ENCODE data around the gene TMEM190. TPM values are rescaled to one million over a fixed set of nuclear protein-coding genes. Genes with fewer than 3 reads are reported as not detected.
"Not testable (repeated sequence)": the region's sequence is repeated elsewhere in the genome, so short reads cannot be mapped to it uniquely, and the experiment has no call there.

TMEM190 gene
- total and polyA plus RNA-seq, 9 of the 15 experiments (the other 6 are each of a cell fraction or from before 2014, with no cell fraction given), result not detected

DNA sequence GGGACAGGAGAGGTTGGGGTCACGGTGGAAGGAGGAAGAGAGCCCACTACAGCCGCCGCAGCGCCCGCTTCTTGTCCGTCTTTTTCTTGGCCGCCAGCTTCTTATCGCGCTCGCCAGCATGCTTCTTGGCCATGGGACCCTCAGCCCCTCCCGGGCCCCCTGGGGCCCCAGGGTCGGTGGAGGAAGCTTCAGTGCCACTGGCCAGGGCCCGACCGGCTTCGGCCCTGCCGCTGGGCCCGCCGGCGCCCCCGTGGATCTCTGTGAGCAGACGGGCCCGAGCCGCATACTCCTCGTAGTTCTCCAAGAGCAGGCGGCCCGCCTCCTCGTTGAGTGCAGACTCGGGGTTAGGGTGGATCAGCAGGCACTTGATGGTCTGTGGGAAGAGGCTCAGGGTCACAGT is 24.8 kb downstream of the TMEM190 start:
- H3K4me2 ChIP-seq (ENCODE audit: insufficient read depth, low read length); H3K27ac ChIP-seq (ENCODE audit: extremely low read depth, low read depth, low read length); H3K9ac ChIP-seq (ENCODE audit: insufficient read depth in 1 of 2, low read depth in 2 of 2, low read length in 2 of 2); in situ Hi-C loops (cut with MboI); H3K27me3 ChIP-seq (ENCODE audit: control insufficient read depth in 2 of 2, insufficient read depth in 2 of 2, low read length in 2 of 2); CTCF ChIA-PET (ENCODE audit: low intra/inter-chr PET ratio); BruUV-seq (replicated peaks); H3K4me3 ChIP-seq; ATAC-seq; intact Hi-C loops (cut with micrococcal nuclease); H3K9me1 ChIP-seq (ENCODE audit: control insufficient read depth, insufficient read depth, low read length); H3K9me3 ChIP-seq (replicated peaks; ENCODE audit: control insufficient read depth, insufficient read depth, low read depth, low read length); FAIRE-seq; DNase-seq (ENCODE audit: extremely low read depth in 1 of 4, low spot score in 3 of 4); H2AFZ ChIP-seq (ENCODE audit: low read depth, low read length): not testable (repeated sequence)
- WGBS (ENCODE audit: insufficient coverage, low coverage, missing lambda C conversion rate), result 75% methylated on average over 2 of the region's 28 CpGs
- Histone ChIP-seq H4K20me1 (replicated peaks; ENCODE audit: control insufficient read depth, insufficient read depth, low read length) (peaks cover 38% of the 10 kb centered on the region), H3K36me3 (ENCODE audit: control insufficient read depth, insufficient read depth, low read length) (peaks cover 55% of the 10 kb centered on the region), H3K4me1 (replicated peaks in 1 of 2; ENCODE audit: control insufficient read depth in 2 of 2, insufficient read depth in 2 of 2, low read length in 2 of 2) (peaks cover 11 to 30% of the 10 kb centered on the region in 2 experiments; a peak in 4 of 5 replicates), H3K79me2 (ENCODE audit: control insufficient read depth, insufficient read depth, low read length) (peaks cover 36% of the 10 kb centered on the region)
- POLR2A ChIA-PET, result interaction anchor here (2.0 to 6.6 kb wide), 3 partner anchors 13 to 108 kb away, joined by 8 to 195 read pairs (median 97); partner anchors contain the start of genes RPL28 and TMEM238
- TF ChIP-seq POLR2G (IDR thresholded peaks at IDR 0.05; ENCODE audit: low read depth, low read length) (peak; percentile 70), RBM22 (IDR thresholded peaks at IDR 0.05; ENCODE audit: low read depth, low read length, poor library complexity, severe bottlenecking) (peak; percentile 56), RBFOX2 (IDR thresholded peaks at IDR 0.05; ENCODE audit: low read depth, low read length) (peak; percentile 71)

DNA sequence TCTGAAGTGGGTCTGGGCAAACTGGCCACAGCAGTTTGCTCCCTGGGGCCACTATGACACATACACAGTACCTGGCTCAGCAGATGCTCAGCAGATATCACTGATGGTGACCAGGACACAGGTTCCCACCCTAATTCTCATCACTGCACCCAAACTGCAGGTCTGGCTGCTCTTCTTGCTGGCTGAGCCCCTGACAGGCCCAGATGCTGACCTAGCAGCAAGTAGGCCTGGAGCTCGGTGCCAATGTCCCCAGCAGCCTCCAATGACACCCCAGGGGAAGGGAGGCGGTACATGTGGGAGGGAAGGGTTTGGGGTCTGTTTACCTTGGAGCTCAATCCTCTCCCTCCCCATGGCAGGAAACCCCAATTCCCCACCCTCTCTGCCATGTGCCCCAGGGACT is 25.9 kb downstream of the TMEM190 start:
- Histone ChIP-seq H3K27ac (ENCODE audit: extremely low read depth, low read depth, low read length) (no peak overlapping the region), H3K4me1 (replicated peaks in 1 of 2; ENCODE audit: control insufficient read depth in 2 of 2, insufficient read depth in 2 of 2, low read length in 2 of 2) (peaks cover 12 to 39% of the 10 kb centered on the region in 2 experiments; a peak in 4 of 5 replicates), H2AFZ (ENCODE audit: low read depth, low read length) (no peak overlapping the region), H3K4me3 (no peak overlapping the region), H3K9ac (ENCODE audit: insufficient read depth in 1 of 2, low read depth in 2 of 2, low read length in 2 of 2) (peak overlapping the region in 1 of 2 experiments; percentile 81; a peak in 2 of 4 replicates), H3K9me1 (ENCODE audit: control insufficient read depth, insufficient read depth, low read length) (peaks cover 6% of the 10 kb centered on the region), H3K79me2 (ENCODE audit: control insufficient read depth, insufficient read depth, low read length) (peaks cover 47% of the 10 kb centered on the region), H3K27me3 (ENCODE audit: control insufficient read depth in 2 of 2, insufficient read depth in 2 of 2, low read length in 2 of 2) (no peaks in the 10 kb centered on the region), H4K20me1 (replicated peaks; ENCODE audit: control insufficient read depth, insufficient read depth, low read length) (peaks cover 44% of the 10 kb centered on the region), H3K9me3 (replicated peaks; ENCODE audit: control insufficient read depth, insufficient read depth, low read depth, low read length) (no peaks in the 10 kb centered on the region), H3K4me2 (ENCODE audit: insufficient read depth, low read length) (no peak overlapping the region), H3K36me3 (ENCODE audit: control insufficient read depth, insufficient read depth, low read length) (peaks cover 61% of the 10 kb centered on the region)
- ATAC-seq (no peak), DNase-seq (ENCODE audit: extremely low read depth in 1 of 4, low spot score in 3 of 4) (no peak), FAIRE-seq (no peak)
- in situ Hi-C loops (cut with MboI), result no loop called here
- intact Hi-C loops (cut with micrococcal nuclease), result no loop called here
- BruUV-seq (replicated peaks), result no TSS peak
- CTCF ChIA-PET (ENCODE audit: low intra/inter-chr PET ratio), result no interaction called here
- WGBS (ENCODE audit: insufficient coverage, low coverage, missing lambda C conversion rate), result 92% methylated on average over 2 of the region's 2 CpGs
- POLR2A ChIA-PET, result interaction anchor here (0.6 to 6.6 kb wide), 6 partner anchors 14 to 246 kb away, joined by 3 to 195 read pairs (median 4); partner anchors contain the start of genes RPL28 and TMEM238
- TF ChIP-seq PHF20 (IDR thresholded peaks at IDR 0.05; ENCODE audit: partially characterized antibody), result no peak
- TF ChIP-seq POLR2AphosphoS5 (IDR thresholded peaks at IDR 0.05; ENCODE audit: control insufficient read depth, insufficient read depth, low read depth, low read length), result peak; percentile 1; the same call in 1 of the 2 replicates
- TF ChIP-seq, protein P1, sequence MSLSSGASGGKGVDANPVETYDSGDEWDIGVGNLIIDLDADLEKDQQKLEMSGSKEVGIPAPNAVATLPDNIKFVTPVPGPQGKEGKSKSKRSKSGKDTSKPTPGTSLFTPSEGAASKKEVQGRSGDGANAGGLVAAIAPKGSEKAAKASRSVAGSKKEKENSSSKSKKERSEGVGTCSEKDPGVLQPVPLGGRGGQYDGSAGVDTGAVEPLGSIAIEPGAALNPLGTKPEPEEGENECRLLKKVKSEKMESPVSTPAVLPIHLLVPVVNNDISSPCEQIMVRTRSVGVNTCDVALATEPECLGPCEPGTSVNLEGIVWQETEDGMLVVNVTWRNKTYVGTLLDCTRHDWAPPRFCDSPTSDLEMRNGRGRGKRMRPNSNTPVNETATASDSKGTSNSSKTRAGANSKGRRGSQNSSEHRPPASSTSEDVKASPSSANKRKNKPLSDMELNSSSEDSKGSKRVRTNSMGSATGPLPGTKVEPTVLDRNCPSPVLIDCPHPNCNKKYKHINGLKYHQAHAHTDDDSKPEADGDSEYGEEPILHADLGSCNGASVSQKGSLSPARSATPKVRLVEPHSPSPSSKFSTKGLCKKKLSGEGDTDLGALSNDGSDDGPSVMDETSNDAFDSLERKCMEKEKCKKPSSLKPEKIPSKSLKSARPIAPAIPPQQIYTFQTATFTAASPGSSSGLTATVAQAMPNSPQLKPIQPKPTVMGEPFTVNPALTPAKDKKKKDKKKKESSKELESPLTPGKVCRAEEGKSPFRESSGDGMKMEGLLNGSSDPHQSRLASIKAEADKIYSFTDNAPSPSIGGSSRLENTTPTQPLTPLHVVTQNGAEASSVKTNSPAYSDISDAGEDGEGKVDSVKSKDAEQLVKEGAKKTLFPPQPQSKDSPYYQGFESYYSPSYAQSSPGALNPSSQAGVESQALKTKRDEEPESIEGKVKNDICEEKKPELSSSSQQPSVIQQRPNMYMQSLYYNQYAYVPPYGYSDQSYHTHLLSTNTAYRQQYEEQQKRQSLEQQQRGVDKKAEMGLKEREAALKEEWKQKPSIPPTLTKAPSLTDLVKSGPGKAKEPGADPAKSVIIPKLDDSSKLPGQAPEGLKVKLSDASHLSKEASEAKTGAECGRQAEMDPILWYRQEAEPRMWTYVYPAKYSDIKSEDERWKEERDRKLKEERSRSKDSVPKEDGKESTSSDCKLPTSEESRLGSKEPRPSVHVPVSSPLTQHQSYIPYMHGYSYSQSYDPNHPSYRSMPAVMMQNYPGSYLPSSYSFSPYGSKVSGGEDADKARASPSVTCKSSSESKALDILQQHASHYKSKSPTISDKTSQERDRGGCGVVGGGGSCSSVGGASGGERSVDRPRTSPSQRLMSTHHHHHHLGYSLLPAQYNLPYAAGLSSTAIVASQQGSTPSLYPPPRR (CRISPR knock-in tag; IDR thresholded peaks at IDR 0.05; ENCODE audit: borderline replicate concordance), result no peak
- TF ChIP-seq ZNF121 (CRISPR knock-in tag; conservative IDR thresholded peaks at IDR 0.05), result peak; percentile 23; the same call in 1 of the 2 replicates
- TF ChIP-seq RBM22 (IDR thresholded peaks at IDR 0.05; ENCODE audit: low read depth, low read length, poor library complexity, severe bottlenecking), result peak; percentile 61
- no peak for TF ChIP-seq CBX3 (IDR thresholded peaks at IDR 0.05; ENCODE audit: borderline replicate concordance in 1 of 2, low read length in 2 of 2)

Data from K562 (cell line).